HL-60 (cell line): ENCODE data around the gene DGCR6.
"Not testable (repeated sequence)": the region's sequence is repeated elsewhere in the genome, so short reads cannot be mapped to it uniquely, and the experiment has no call there.

ENCODE experiments used
- DNase-seq, 2 experiments: peaks; one replicate each; pipeline ENCODE4 v3.0.0-alpha.2; 2010 to 2020; ENCODE audit warnings: low read depth in 1 of 2, low spot score in 1 of 2
- H3K27ac ChIP-seq: fragments of 250-450 bp; sonication (Bioruptor Pico); replicated peaks from 2 replicates; pipeline ENCODE4 v1.5.1; 2020; ENCODE audit warnings: mild to moderate bottlenecking, moderate library complexity
- H3K27me3 ChIP-seq: fragments of 250-450 bp; sonication (Bioruptor Pico); 2 replicates; pipeline ENCODE4 v1.5.1; 2021; ENCODE audit warnings: mild to moderate bottlenecking, moderate library complexity; ENCODE audit not compliant: insufficient read depth, poor library complexity, severe bottlenecking
- H3K4me3 ChIP-seq: replicated peaks from 2 replicates; pipeline ENCODE4 v1.5.1; 2011; ENCODE audit warnings: mild to moderate bottlenecking, control low read depth, low read length; ENCODE audit not compliant: insufficient read depth
- GABPA ChIP-seq: IDR thresholded peaks from 2 replicates; pipeline ENCODE4 v1.6.1; 2012; ENCODE audit warnings: low read depth
- POLR2AphosphoS5 ChIP-seq: IDR thresholded peaks from 2 replicates; pipeline ENCODE4 v1.6.1; 2012; ENCODE audit warnings: low read depth
- REST ChIP-seq: IDR thresholded peaks from 2 replicates; pipeline ENCODE4 v1.6.1; 2012; ENCODE audit warnings: low read depth; ENCODE audit not compliant: insufficient replicate concordance
- SPI1 ChIP-seq: IDR thresholded peaks from 2 replicates; pipeline ENCODE4 v1.6.1; 2012; ENCODE audit warnings: low read depth, mild to moderate bottlenecking, borderline replicate concordance
- TF ChIP-seq, protein P1 (sequence below): IDR thresholded peaks from one replicate; pipeline ENCODE4 v1.5.1; 2011; ENCODE audit warnings: low read length, control low read depth, inconsistent platforms; ENCODE audit not compliant: insufficient read depth

The DGCR6 gene

GRCh38 chr22:18929459-18929858 lies 23.3 kb downstream of the DGCR6 start:
- TF ChIP-seq GABPA (no peak), SPI1 (no peak), REST (no peak), POLR2AphosphoS5 (no peak)
- TF ChIP-seq, protein P1, sequence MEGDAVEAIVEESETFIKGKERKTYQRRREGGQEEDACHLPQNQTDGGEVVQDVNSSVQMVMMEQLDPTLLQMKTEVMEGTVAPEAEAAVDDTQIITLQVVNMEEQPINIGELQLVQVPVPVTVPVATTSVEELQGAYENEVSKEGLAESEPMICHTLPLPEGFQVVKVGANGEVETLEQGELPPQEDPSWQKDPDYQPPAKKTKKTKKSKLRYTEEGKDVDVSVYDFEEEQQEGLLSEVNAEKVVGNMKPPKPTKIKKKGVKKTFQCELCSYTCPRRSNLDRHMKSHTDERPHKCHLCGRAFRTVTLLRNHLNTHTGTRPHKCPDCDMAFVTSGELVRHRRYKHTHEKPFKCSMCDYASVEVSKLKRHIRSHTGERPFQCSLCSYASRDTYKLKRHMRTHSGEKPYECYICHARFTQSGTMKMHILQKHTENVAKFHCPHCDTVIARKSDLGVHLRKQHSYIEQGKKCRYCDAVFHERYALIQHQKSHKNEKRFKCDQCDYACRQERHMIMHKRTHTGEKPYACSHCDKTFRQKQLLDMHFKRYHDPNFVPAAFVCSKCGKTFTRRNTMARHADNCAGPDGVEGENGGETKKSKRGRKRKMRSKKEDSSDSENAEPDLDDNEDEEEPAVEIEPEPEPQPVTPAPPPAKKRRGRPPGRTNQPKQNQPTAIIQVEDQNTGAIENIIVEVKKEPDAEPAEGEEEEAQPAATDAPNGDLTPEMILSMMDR: no peak
- Histone ChIP-seq H3K27ac (no peak overlapping the region), H3K27me3 (no peaks in the 10 kb centered on the region), H3K4me3 (no peak overlapping the region)
- no peak for DNase-seq

DNA sequence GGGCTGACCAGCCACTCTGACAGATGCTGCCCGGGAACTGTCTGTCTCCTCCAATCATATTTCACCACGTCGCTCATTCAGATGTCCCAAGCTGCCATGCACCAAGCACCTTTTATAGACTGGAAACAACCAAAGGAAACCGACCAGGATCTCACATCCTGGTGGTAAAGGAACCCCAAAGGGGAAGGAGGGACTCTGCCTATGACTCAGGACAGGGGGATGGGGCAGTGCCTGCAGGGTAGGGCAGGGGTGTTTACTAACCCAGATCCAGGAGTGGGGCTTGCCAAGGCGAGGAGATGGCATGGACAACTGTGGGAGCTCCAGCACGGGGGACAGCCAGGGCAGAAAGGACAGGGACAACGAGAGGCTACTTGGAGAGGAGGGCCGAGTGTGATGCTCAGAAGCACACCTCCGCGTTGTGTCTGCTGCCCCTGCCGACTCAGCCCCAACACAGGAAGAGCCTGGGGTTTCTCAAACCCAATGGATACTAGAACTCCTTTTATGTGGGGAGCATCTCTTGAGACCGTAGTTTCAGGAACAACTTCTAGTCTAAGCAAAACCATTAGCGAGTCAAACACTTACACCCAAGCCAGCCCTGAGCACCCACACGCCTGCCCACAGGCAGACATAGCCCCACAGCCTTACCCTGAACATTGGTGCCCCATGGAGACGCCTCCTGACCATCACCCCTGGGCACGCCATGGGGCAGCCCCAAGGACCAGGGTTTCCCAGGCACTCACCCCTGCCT lies 26.0 kb downstream of the DGCR6 start:
- no peak for DNase-seq
- Histone ChIP-seq H3K4me3 (no peak overlapping the region), H3K27ac (no peak overlapping the region), H3K27me3 (no peaks in the 10 kb centered on the region)
- no peak for TF ChIP-seq REST
- no peak for TF ChIP-seq GABPA
- TF ChIP-seq, protein P1: no peak
- no peak for TF ChIP-seq SPI1
- no peak for TF ChIP-seq POLR2AphosphoS5

GRCh38 chr22:18933914-18934313 lies 27.8 kb downstream of the DGCR6 start:
- Histone ChIP-seq H3K27me3 (no peaks in the 10 kb centered on the region), H3K4me3 (no peak overlapping the region), H3K27ac (no peak overlapping the region)
- TF ChIP-seq REST (no peak), SPI1 (no peak), GABPA (no peak), POLR2AphosphoS5 (no peak)
- TF ChIP-seq, protein P1: no peak
- no peak for DNase-seq

DNA sequence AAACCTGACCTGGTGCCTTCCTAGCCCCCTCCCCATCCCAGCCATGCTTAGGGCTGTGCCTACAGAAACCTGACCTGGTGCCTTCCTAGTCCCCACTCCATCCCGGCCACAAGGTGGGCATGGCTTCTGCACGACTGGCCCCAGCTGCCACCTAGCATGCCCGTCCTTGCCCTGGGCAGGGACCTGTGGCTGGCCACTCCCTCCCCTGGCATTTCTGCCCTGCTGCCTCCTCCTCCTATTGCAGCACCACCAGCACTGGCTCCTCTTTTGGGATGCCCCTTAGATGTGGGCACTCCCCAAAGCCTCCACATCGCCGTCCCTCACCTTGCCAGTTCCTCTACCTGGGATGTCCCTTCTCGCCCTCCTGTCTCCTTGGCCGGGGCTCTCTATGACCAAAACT lies 28.6 kb downstream of the DGCR6 start:
- H3K4me3 ChIP-seq: not testable (repeated sequence)

More for the DNA sequence above, 28.6 kb downstream of the DGCR6 start:
- DNase-seq, H3K27ac ChIP-seq, H3K27me3 ChIP-seq: not testable (repeated sequence)
